Right atrium auricular region (tissue), 2 donors: ENCODE results near the gene KCNC4. TPM values are rescaled to one million over a fixed set of nuclear protein-coding genes. Genes with fewer than 3 reads are reported as not detected.

Source experiments
- DNase-seq: peaks from one replicate; pipeline ENCODE4 v3.0.0-alpha.2; 2019; ENCODE audit warnings: low spot score
- H3K27ac ChIP-seq, 2 donors: fragments of 200-600 bp; sonication (generic); 1 replicate in 1 of 2; 2 replicates in 1 of 2; pipeline ENCODE4 v1.5.1; 2016 to 2019
- H3K27me3 ChIP-seq, 2 donors: fragments of 200-600 bp; sonication (generic); one replicate each; pipeline versions ENCODE4 v1.5.1 to v1.6.0; 2017 to 2019
- H3K36me3 ChIP-seq: fragments of 200-600 bp; sonication (generic); one replicate; pipeline ENCODE4 v1.5.1; 2016
- H3K4me1 ChIP-seq, 2 donors: fragments of 200-600 bp; sonication (generic); one replicate each; pipeline versions ENCODE4 v1.5.1 to v1.6.0; 2017 to 2019
- H3K4me3 ChIP-seq, 2 donors: fragments of 200-600 bp; sonication (generic); 1 replicate in 1 of 2; 2 replicates in 1 of 2; pipeline ENCODE4 v1.5.1; 2017 to 2019; ENCODE audit warnings: mild to moderate bottlenecking in 1 of 2, moderate library complexity in 1 of 2
- H3K9me3 ChIP-seq, 2 donors: fragments of 200-600 bp; sonication (generic); one replicate each; pipeline ENCODE4 v1.5.1; 2019
- CTCF ChIP-seq, 2 donors: fragments of 200-600 bp; sonication (generic); IDR thresholded peaks; one replicate each; pipeline ENCODE4 v1.5.1; 2019; ENCODE audit warnings: antibody characterized with exemption in 2 of 2
- total RNA-seq, 2 donors: library from RNA; depleted of rRNA; stranded (reverse); fragments of >200 nt; gene quantifications; one replicate each; pipeline ENCODE4 v1.1.0, GENCODE V29; 2016

The KCNC4 gene
- total RNA-seq, 2 donors from 2014 or later = 4.2 to 9.1 TPM

GRCh38 chr1:110258734-110259133, 48.6 kb downstream of the KCNC4 start:
- H3K36me3 ChIP-seq = no peaks in the 10 kb centered on the region
- peaks cover 0 to 15% of the 10 kb centered on the region in 2 donors for H3K4me1 ChIP-seq
- TF ChIP-seq CTCF (IDR thresholded peaks at IDR 0.05) = no peak
- H3K27ac ChIP-seq = no peak overlapping the region
- no peak for DNase-seq
- no peaks in the 10 kb centered on the region for H3K9me3 ChIP-seq
- no peaks in the 10 kb centered on the region for H3K27me3 ChIP-seq
- H3K4me3 ChIP-seq = no peak overlapping the region

- Histone ChIP-seq H3K4me1 (peaks cover 0 to 15% of the 10 kb centered on the region in 2 donors), H3K9me3 (no peaks in the 10 kb centered on the region), H3K36me3 (no peaks in the 10 kb centered on the region), H3K27ac (no peak overlapping the region), H3K4me3 (no peak overlapping the region), H3K27me3 (no peaks in the 10 kb centered on the region)
- no peak for DNase-seq
- no peak for TF ChIP-seq CTCF (IDR thresholded peaks at IDR 0.05)
Observed at GRCh38 chr1:110259770-110260169, 49.7 kb downstream of the KCNC4 start.

Other genes with a start within 250 kb of the KCNC4 start
- gene AHCYL1, start 225.5 kb upstream of the KCNC4 start, total RNA-seq = 10 to 100 TPM; 28.7 to 36.9 TPM
- gene STRIP1, start 175.7 kb upstream of the KCNC4 start, total RNA-seq = 10 to 100 TPM; 14.6 to 19.1 TPM
- not detected for gene ALX3, start 139.6 kb upstream of the KCNC4 start, total RNA-seq
- gene UBL4B, start 97.9 kb upstream of the KCNC4 start, total RNA-seq = not detected
- not detected for gene SLC6A17, start 59.8 kb upstream of the KCNC4 start, total RNA-seq
- 10 to 100 TPM; 16.5 to 17.0 TPM for gene RBM15, start 129.1 kb downstream of the KCNC4 start, total RNA-seq
- gene SLC16A4, start 180.7 kb downstream of the KCNC4 start, total RNA-seq = 1 to 10 TPM; 4.7 to 8.9 TPM
- gene LAMTOR5, start 197.4 kb downstream of the KCNC4 start, total RNA-seq = 100 to 1,000 TPM; 142 to 177 TPM
- gene PROK1, start 240.8 kb downstream of the KCNC4 start, total RNA-seq = 1 to 10 TPM; 1.0 to 5.1 TPM